BE2C (cell line): ENCODE results near the gene TPST2.

ENCODE experiments used
- DNase-seq: peaks from one replicate; pipeline ENCODE4 v3.0.0-alpha.2; 2020
- H3K27me3 ChIP-seq: fragments of 250-450 bp; sonication (Bioruptor Pico); 2 replicates; pipeline ENCODE4 v1.5.1; 2020; ENCODE audit warnings: mild to moderate bottlenecking
- H3K36me3 ChIP-seq: fragments of 250-450 bp; sonication (Bioruptor Pico); 2 replicates; pipeline ENCODE4 v1.5.1; 2020; ENCODE audit warnings: mild to moderate bottlenecking
- H3K4me1 ChIP-seq: fragments of 250-450 bp; sonication (Bioruptor Pico); 2 replicates; pipeline ENCODE4 v1.5.1; 2020
- H3K4me3 ChIP-seq: 2 replicates; pipeline ENCODE4 v1.5.1; 2011; ENCODE audit warnings: low read depth, low read length
- H3K9me3 ChIP-seq: fragments of 250-450 bp; sonication (Bioruptor Pico); 2 replicates; pipeline ENCODE4 v1.5.1; 2020
- CTCF ChIP-seq: IDR thresholded peaks from 2 replicates; pipeline ENCODE4 v1.5.1; 2012; ENCODE audit warnings: mild to moderate bottlenecking, low read depth, low read length

The TPST2 gene

GRCh38 chr22:26608129-26608528, 18.2 kb upstream of the TPST2 start:
- no peaks in the 10 kb centered on the region for H3K9me3 ChIP-seq
- H3K4me3 ChIP-seq = no peak overlapping the region

DNA sequence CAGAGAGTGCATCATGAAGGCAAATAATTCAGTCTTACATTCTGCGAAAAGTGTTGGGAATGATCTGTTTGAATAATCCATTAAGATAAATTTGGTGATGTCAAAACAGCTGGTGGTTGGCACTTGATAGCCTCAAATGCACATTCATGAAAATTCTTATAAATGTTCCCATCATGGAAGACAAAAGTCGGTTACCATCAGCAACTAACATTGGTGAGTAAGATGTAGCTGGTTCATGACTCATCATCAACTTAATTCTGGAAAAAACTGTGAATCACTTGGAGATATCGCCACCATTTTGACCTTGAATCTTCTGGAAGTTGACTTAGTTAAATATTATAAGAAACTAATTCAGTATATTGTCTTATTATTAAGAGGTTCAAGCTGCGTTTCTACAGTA, 16.7 kb upstream of the TPST2 start:
- no peak overlapping the region for H3K4me3 ChIP-seq
- no peaks in the 10 kb centered on the region for H3K27me3 ChIP-seq
- no peak for TF ChIP-seq CTCF
- no peak for DNase-seq
- no peaks in the 10 kb centered on the region for H3K9me3 ChIP-seq
- no peaks in the 10 kb centered on the region for H3K36me3 ChIP-seq
- no peaks in the 10 kb centered on the region for H3K4me1 ChIP-seq

More at GRCh38 chr22:26608129-26608528, 18.2 kb upstream of the TPST2 start:
- no peak for DNase-seq
- no peak for TF ChIP-seq CTCF
- no peaks in the 10 kb centered on the region for H3K4me1 ChIP-seq
- no peaks in the 10 kb centered on the region for H3K27me3 ChIP-seq
- no peaks in the 10 kb centered on the region for H3K36me3 ChIP-seq

- H3K4me1 ChIP-seq = peaks cover 4% of the 10 kb centered on the region; the same call in 1 of the 2 replicates
- no peaks in the 10 kb centered on the region for H3K36me3 ChIP-seq
- no peak overlapping the region for H3K4me3 ChIP-seq
- H3K9me3 ChIP-seq = no peaks in the 10 kb centered on the region
- no peak for DNase-seq
- no peaks in the 10 kb centered on the region for H3K27me3 ChIP-seq
- no peak for TF ChIP-seq CTCF
Observed at GRCh38 chr22:26604368-26604767, 14.4 kb upstream of the TPST2 start.

- Histone ChIP-seq H3K27me3 (no peaks in the 10 kb centered on the region), H3K4me3 (no peak overlapping the region), H3K4me1 (peaks cover 6% of the 10 kb centered on the region; the same call in 1 of the 2 replicates), H3K36me3 (no peaks in the 10 kb centered on the region), H3K9me3 (no peaks in the 10 kb centered on the region)
- DNase-seq = no peak
- TF ChIP-seq CTCF = no peak
Observed at GRCh38 chr22:26602127-26602526, 12.2 kb upstream of the TPST2 start.

GRCh38 chr22:26601726-26602125, 11.8 kb upstream of the TPST2 start:
- no peaks in the 10 kb centered on the region for H3K27me3 ChIP-seq
- TF ChIP-seq CTCF = no peak
- H3K9me3 ChIP-seq = no peaks in the 10 kb centered on the region
- no peaks in the 10 kb centered on the region for H3K36me3 ChIP-seq
- H3K4me3 ChIP-seq = no peak overlapping the region
- DNase-seq = no peak
- peaks cover 6% of the 10 kb centered on the region; the same call in 1 of the 2 replicates for H3K4me1 ChIP-seq

- no peaks in the 10 kb centered on the region for H3K27me3 ChIP-seq
- H3K36me3 ChIP-seq = no peaks in the 10 kb centered on the region
- no peaks in the 10 kb centered on the region for H3K9me3 ChIP-seq
- no peak overlapping the region for H3K4me3 ChIP-seq
- peak; percentile 64 for DNase-seq
- peaks cover 6% of the 10 kb centered on the region; the same call in 1 of the 2 replicates for H3K4me1 ChIP-seq
- no peak for TF ChIP-seq CTCF
Observed at GRCh38 chr22:26599505-26599904, 9.6 kb upstream of the TPST2 start.
